SU-DHL-6 (cell line): ENCODE results near the gene MGAT4A.

Source experiments
- EZH2phosphoT487 ChIP-seq: fragments of 200-600 bp; sonication (generic), shearing (Covaris generic); conservative IDR thresholded peaks from 2 replicates; pipeline ENCODE4 v1.6.1; 2018; ENCODE audit warnings: mild to moderate bottlenecking, antibody characterized with exemption, low read length, moderate library complexity, mixed read lengths
- TF ChIP-seq, protein P1 (sequence below): fragments of 200-600 bp; sonication (generic); IDR thresholded peaks from one replicate; pipeline ENCODE4 v1.5.1; 2017; ENCODE audit warnings: antibody characterized with exemption, mild to moderate bottlenecking, low read length, moderate library complexity; ENCODE audit not compliant: insufficient read depth, poor library complexity, severe bottlenecking

DNA sequence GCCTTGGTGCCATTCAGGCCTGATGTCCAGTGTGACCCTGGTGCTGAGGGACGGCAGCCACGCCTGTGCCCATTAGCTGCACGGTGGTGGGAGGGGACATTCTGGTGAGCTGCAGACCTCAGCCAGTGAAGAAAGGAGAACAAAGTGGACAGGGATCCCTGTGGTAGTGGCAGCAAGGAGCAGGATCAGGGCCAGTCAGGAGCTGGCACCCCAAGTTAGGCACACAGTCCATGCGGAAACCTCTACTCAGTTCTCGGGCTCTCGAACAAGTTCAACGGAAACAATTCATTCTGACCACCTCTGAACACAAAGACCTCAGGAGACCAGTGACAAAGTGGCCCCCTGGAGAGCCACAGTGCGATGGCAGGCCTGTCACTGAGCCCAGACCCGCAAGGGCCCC lies 152.7 kb downstream of the MGAT4A start:
- TF ChIP-seq, protein P1, sequence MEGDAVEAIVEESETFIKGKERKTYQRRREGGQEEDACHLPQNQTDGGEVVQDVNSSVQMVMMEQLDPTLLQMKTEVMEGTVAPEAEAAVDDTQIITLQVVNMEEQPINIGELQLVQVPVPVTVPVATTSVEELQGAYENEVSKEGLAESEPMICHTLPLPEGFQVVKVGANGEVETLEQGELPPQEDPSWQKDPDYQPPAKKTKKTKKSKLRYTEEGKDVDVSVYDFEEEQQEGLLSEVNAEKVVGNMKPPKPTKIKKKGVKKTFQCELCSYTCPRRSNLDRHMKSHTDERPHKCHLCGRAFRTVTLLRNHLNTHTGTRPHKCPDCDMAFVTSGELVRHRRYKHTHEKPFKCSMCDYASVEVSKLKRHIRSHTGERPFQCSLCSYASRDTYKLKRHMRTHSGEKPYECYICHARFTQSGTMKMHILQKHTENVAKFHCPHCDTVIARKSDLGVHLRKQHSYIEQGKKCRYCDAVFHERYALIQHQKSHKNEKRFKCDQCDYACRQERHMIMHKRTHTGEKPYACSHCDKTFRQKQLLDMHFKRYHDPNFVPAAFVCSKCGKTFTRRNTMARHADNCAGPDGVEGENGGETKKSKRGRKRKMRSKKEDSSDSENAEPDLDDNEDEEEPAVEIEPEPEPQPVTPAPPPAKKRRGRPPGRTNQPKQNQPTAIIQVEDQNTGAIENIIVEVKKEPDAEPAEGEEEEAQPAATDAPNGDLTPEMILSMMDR, result no peak
- no peak for TF ChIP-seq EZH2phosphoT487
